Measurements from ENCODE around the gene TPRA1. TPM values are rescaled to one million over a fixed set of nuclear protein-coding genes. Genes with fewer than 3 reads are reported as not detected.

The TPRA1 gene
- total RNA-seq, 1 experiment from 2014 or later, result 58.5 TPM

- intact Hi-C loops (cut with micrococcal nuclease; ENCODE audit: unreplicated experiment), result no loop called here
- no peaks in the 10 kb centered on the region for H3K9me3 ChIP-seq (ENCODE audit: insufficient read depth, low read depth)
- no peak overlapping the region for H3K4me2 ChIP-seq
- CTCF ChIA-PET, result no interaction called here
- no peak overlapping the region for H3K4me3 ChIP-seq
- no peak overlapping the region for H3K27ac ChIP-seq
- no peaks in the 10 kb centered on the region for H4K20me1 ChIP-seq (ENCODE audit: insufficient read depth)
- no peak overlapping the region for H2AFZ ChIP-seq
- H3K4me1 ChIP-seq (replicated peaks; ENCODE audit: insufficient read depth), result no peaks in the 10 kb centered on the region
- H3K27me3 ChIP-seq (ENCODE audit: insufficient read depth, low read depth), result peaks cover 26% of the 10 kb centered on the region
- no peaks in the 10 kb centered on the region for H3K36me3 ChIP-seq (ENCODE audit: low read depth)
- no peaks in the 10 kb centered on the region for H3K9me2 ChIP-seq (ENCODE audit: insufficient read depth)
- H3F3A ChIP-seq (ENCODE audit: insufficient read depth, low read depth), result no peaks in the 10 kb centered on the region
- H3K79me2 ChIP-seq (ENCODE audit: low read depth), result no peaks in the 10 kb centered on the region
- POLR2A ChIA-PET (ENCODE audit: unreplicated experiment), result no interaction called here
- no peak for DNase-seq
- BruUV-seq (replicated peaks), result no TSS peak
- no peak for TF ChIP-seq EZH2 (IDR thresholded peaks at IDR 0.05; ENCODE audit: low read depth)
- TF ChIP-seq CTCF (conservative IDR thresholded peaks at IDR 0.05), result no peak
Measured at GRCh38 chr3:127529346-127530188, 61.0 kb downstream of the TPRA1 start.

- no peaks in the 10 kb centered on the region for H3K36me3 ChIP-seq (ENCODE audit: low read depth)
- POLR2A ChIA-PET (ENCODE audit: unreplicated experiment), result interaction anchor here (0.6 to 0.7 kb wide), 4 partner anchors 146 to 1602 kb away, joined by 3 to 15 read pairs (median 9); partner anchors contain the start of gene ZXDC
- no peaks in the 10 kb centered on the region for H3K4me1 ChIP-seq (replicated peaks; ENCODE audit: insufficient read depth)
- intact Hi-C loops (cut with micrococcal nuclease; ENCODE audit: unreplicated experiment), result no loop called here
- H3F3A ChIP-seq (ENCODE audit: insufficient read depth, low read depth), result no peaks in the 10 kb centered on the region
- H3K79me2 ChIP-seq (ENCODE audit: low read depth), result no peaks in the 10 kb centered on the region
- TF ChIP-seq EZH2 (IDR thresholded peaks at IDR 0.05; ENCODE audit: low read depth), result no peak
- no peak for TF ChIP-seq CTCF (conservative IDR thresholded peaks at IDR 0.05)
- CTCF ChIA-PET, result interaction anchor here (0.6 kb wide), 1 partner anchor 999 kb away, joined by 3 read pairs; no protein-coding TSS in a partner anchor
- BruUV-seq (replicated peaks), result no TSS peak
- H2AFZ ChIP-seq, result no peak overlapping the region
- H3K9me2 ChIP-seq (ENCODE audit: insufficient read depth), result no peaks in the 10 kb centered on the region
- H3K27ac ChIP-seq, result no peak overlapping the region
- H3K9me3 ChIP-seq (ENCODE audit: insufficient read depth, low read depth), result no peaks in the 10 kb centered on the region; the same call in 1 of the 2 replicates
- H4K20me1 ChIP-seq (ENCODE audit: insufficient read depth), result no peaks in the 10 kb centered on the region
- peaks cover 28% of the 10 kb centered on the region for H3K27me3 ChIP-seq (ENCODE audit: insufficient read depth, low read depth)
- peak; percentile 65 to 77 for DNase-seq
- 0 out of 2 replicates have a peak overlapping the region, but pooled peaks have one; percentile 9 for H3K4me2 ChIP-seq
- no peak overlapping the region for H3K4me3 ChIP-seq
Measured at GRCh38 chr3:127525373-127525772, 65.2 kb downstream of the TPRA1 start.

- no peak for DNase-seq
- Histone ChIP-seq H3K27me3 (ENCODE audit: insufficient read depth, low read depth) (peaks cover 28% of the 10 kb centered on the region), H3F3A (ENCODE audit: insufficient read depth, low read depth) (no peaks in the 10 kb centered on the region), H3K4me2 (no peak overlapping the region), H3K36me3 (ENCODE audit: low read depth) (no peaks in the 10 kb centered on the region), H3K4me3 (no peak overlapping the region), H3K9me2 (ENCODE audit: insufficient read depth) (no peaks in the 10 kb centered on the region), H2AFZ (no peak overlapping the region), H3K4me1 (replicated peaks; ENCODE audit: insufficient read depth) (no peaks in the 10 kb centered on the region), H3K9me3 (ENCODE audit: insufficient read depth, low read depth) (no peaks in the 10 kb centered on the region; the same call in 1 of the 2 replicates), H3K27ac (no peak overlapping the region), H3K79me2 (ENCODE audit: low read depth) (no peaks in the 10 kb centered on the region), H4K20me1 (ENCODE audit: insufficient read depth) (no peaks in the 10 kb centered on the region)
- TF ChIP-seq EZH2 (IDR thresholded peaks at IDR 0.05; ENCODE audit: low read depth) (no peak), CTCF (conservative IDR thresholded peaks at IDR 0.05) (no peak)
- ChIA-PET CTCF (no interaction called here), POLR2A (ENCODE audit: unreplicated experiment) (no interaction called here)
- intact Hi-C loops (cut with micrococcal nuclease; ENCODE audit: unreplicated experiment), result no loop called here
- no TSS peak for BruUV-seq (replicated peaks)
Measured at GRCh38 chr3:127524296-127524896, 66.1 kb downstream of the TPRA1 start.

Small RNA genes within 50 kb of the gene (microRNA-seq; reads per million reads assigned to microRNA genes)
- gene MIR6825 (ENCODE audit: borderline number of aligned reads, borderline replicate concordance) (not detected), gene MIR7976 (ENCODE audit: borderline number of aligned reads, borderline replicate concordance) (not detected)

Other genes starting within 250 kb of the TPRA1 start
- 108 and 137 TPM in 2 replicates for gene MCM2, start 7.7 kb upstream of the TPRA1 start, total RNA-seq (2021)
- 11.9 and 12.1 TPM in 2 replicates for gene PODXL2, start 38.5 kb upstream of the TPRA1 start, total RNA-seq (2021)
- 39.1 and 57.1 TPM in 2 replicates for gene ABTB1, start 82.2 kb upstream of the TPRA1 start, total RNA-seq (2021)
- 28.2 and 30.7 TPM in 2 replicates for gene MGLL, start 231.8 kb upstream of the TPRA1 start, total RNA-seq (2021)

Measured in PC-9 (cell line).